Measurements from ENCODE around the gene CENPB. TPM values are rescaled to one million over a fixed set of nuclear protein-coding genes. Genes with fewer than 3 reads are reported as not detected.

CENPB gene
- total RNA-seq, 2 experiments from 2014 or later, result 25.1 to 25.3 TPM

GRCh38 chr20:3813848-3814581, 27.5 kb upstream of the CENPB start:
- H3K27ac ChIP-seq (ENCODE audit: low read depth in 1 of 2, low read length in 2 of 2), result peak overlapping the region; percentile 49 to 97
- no peak overlapping the region for H3K4me3 ChIP-seq (ENCODE audit: low read length)
- H3K4me1 ChIP-seq (ENCODE audit: insufficient read depth, low read length), result peaks cover 92% of the 10 kb centered on the region
- TF ChIP-seq, protein P1, sequence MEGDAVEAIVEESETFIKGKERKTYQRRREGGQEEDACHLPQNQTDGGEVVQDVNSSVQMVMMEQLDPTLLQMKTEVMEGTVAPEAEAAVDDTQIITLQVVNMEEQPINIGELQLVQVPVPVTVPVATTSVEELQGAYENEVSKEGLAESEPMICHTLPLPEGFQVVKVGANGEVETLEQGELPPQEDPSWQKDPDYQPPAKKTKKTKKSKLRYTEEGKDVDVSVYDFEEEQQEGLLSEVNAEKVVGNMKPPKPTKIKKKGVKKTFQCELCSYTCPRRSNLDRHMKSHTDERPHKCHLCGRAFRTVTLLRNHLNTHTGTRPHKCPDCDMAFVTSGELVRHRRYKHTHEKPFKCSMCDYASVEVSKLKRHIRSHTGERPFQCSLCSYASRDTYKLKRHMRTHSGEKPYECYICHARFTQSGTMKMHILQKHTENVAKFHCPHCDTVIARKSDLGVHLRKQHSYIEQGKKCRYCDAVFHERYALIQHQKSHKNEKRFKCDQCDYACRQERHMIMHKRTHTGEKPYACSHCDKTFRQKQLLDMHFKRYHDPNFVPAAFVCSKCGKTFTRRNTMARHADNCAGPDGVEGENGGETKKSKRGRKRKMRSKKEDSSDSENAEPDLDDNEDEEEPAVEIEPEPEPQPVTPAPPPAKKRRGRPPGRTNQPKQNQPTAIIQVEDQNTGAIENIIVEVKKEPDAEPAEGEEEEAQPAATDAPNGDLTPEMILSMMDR (IDR thresholded peaks at IDR 0.05), result no peak
- Mint-ChIP-seq H3K4me3 (peak overlapping the region; percentile 65), H3K27me3 (no peaks in the 10 kb centered on the region), H3K4me1 (ENCODE audit: low read depth) (peaks cover 75% of the 10 kb centered on the region), H3K36me3 (ENCODE audit: low read depth) (no peaks in the 10 kb centered on the region), H3K27ac (peak overlapping the region; percentile 98), H3K9me3 (no peaks in the 10 kb centered on the region)
- no peaks in the 10 kb centered on the region for H3K36me3 ChIP-seq (ENCODE audit: insufficient read depth, low read length)
- ATAC-seq (ENCODE audit: poor library complexity) (no peak), DNase-seq (peak in 3 of 14 experiments; percentile 45 to 79 (median 64))
- CTCF ChIA-PET, result interaction anchor here (1.2 to 3.9 kb wide), 2 partner anchors 27 to 41 kb away, joined by 5 to 20 read pairs; partner anchors contain the start of gene CENPB
- POLR2A ChIA-PET, result interaction anchor here (0.6 to 6.6 kb wide), 10 partner anchors 9 to 61 kb away, joined by 3 to 89 read pairs (median 4); partner anchors contain the start of genes ADISSP, CDC25B and CENPB
- no peaks in the 10 kb centered on the region for H3K9me3 ChIP-seq (ENCODE audit: control insufficient read depth in 1 of 2, insufficient read depth in 1 of 2, low read length in 2 of 2)
- no peaks in the 10 kb centered on the region for H3K27me3 ChIP-seq (ENCODE audit: control insufficient read depth in 1 of 2, insufficient read depth in 2 of 2, low read length in 2 of 2)
- intact Hi-C loops (cut with DNase I, micrococcal nuclease), result loop anchor here in 1 of 2 experiments (5.0 kb wide), 1 partner anchor 47 kb away; the partner anchor contains the start of gene ADISSP

DNA sequence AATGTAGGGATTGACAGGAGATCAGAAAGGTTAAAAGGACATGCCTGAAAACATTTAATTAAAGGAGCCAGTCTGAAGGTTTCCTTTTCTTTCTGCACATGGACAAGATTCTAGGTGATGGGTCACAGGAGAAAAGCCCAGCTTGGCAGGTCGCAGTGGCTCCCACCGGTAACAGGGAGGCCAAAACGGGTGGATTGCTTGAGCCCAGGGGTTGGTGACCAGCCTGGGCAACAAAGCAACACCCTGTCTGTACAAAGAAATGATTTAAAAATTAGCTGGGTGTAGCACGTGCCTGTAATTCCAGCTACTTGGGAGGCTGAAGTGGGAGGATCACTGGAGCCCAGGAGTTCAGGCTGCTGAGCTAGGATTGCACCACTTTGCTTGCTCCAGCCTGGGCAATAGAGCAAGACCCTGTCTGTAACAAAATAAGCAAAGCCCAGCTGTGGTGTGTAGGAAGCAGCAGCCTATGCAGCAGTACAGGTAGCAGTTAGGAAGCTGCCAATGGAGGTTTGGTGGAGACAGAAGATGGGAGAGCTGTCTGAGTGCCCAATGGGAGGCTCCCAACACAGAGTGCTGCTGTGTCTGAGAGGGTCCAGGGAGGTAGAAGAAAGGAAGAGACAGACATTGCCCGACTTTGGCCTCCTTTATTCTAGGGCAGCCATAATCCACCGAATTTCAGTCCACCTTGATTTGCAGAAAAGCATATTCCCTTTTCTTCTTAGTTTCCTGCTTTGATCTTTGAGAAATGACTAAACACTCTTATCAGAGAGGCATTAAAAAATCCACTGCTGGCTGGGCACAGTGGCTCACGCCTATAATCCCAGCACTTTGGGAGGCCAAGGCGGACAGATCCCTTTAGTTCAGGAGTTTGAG, 26.7 kb upstream of the CENPB start:
- ChIA-PET POLR2A (interaction anchor here (0.6 to 6.6 kb wide), 12 partner anchors 7 to 60 kb away, joined by 3 to 89 read pairs (median 4); partner anchors contain the start of genes ADISSP, AP5S1, CDC25B and CENPB), CTCF (interaction anchor here (0.7 to 3.9 kb wide), 4 partner anchors 18 to 42 kb away, joined by 3 to 20 read pairs (median 4); partner anchors contain the start of gene CENPB)
- ATAC-seq (ENCODE audit: poor library complexity), result no peak
- H3K36me3 Mint-ChIP-seq (ENCODE audit: low read depth), result no peaks in the 10 kb centered on the region
- no peaks in the 10 kb centered on the region for H3K27me3 Mint-ChIP-seq
- Histone ChIP-seq H3K4me1 (ENCODE audit: insufficient read depth, low read length) (peaks cover 87% of the 10 kb centered on the region), H3K27ac (ENCODE audit: low read depth in 1 of 2, low read length in 2 of 2) (peak overlapping the region; percentile 49 to 97), H3K36me3 (ENCODE audit: insufficient read depth, low read length) (no peaks in the 10 kb centered on the region), H3K27me3 (ENCODE audit: control insufficient read depth in 1 of 2, insufficient read depth in 2 of 2, low read length in 2 of 2) (no peaks in the 10 kb centered on the region), H3K9me3 (ENCODE audit: control insufficient read depth in 1 of 2, insufficient read depth in 1 of 2, low read length in 2 of 2) (no peaks in the 10 kb centered on the region), H3K4me3 (ENCODE audit: low read length) (no peak overlapping the region)
- peak overlapping the region; percentile 98 for H3K27ac Mint-ChIP-seq
- intact Hi-C loops (cut with DNase I, micrococcal nuclease), result loop anchor here in 1 of 2 experiments (5.0 kb wide), 1 partner anchor 46 kb away; the partner anchor contains the start of gene ADISSP
- peaks cover 70% of the 10 kb centered on the region for H3K4me1 Mint-ChIP-seq (ENCODE audit: low read depth)
- peak overlapping the region; percentile 65 for H3K4me3 Mint-ChIP-seq
- no peaks in the 10 kb centered on the region for H3K9me3 Mint-ChIP-seq
- peak in 1 of 14 experiments; percentile 12 for DNase-seq
- TF ChIP-seq, protein P1 (IDR thresholded peaks at IDR 0.05), result no peak

GRCh38 chr20:3812259-3812681, 25.7 kb upstream of the CENPB start:
- ATAC-seq (ENCODE audit: poor library complexity), result no peak
- DNase-seq, result no peak
- H3K27me3 ChIP-seq (ENCODE audit: control insufficient read depth in 1 of 2, insufficient read depth in 2 of 2, low read length in 2 of 2), result no peaks in the 10 kb centered on the region
- H3K4me1 ChIP-seq (ENCODE audit: insufficient read depth, low read length), result peaks cover 89% of the 10 kb centered on the region
- H3K36me3 ChIP-seq (ENCODE audit: insufficient read depth, low read length), result no peaks in the 10 kb centered on the region
- no peak overlapping the region for H3K4me3 ChIP-seq (ENCODE audit: low read length)
- H3K27ac Mint-ChIP-seq, result peak overlapping the region; percentile 98
- peak overlapping the region; percentile 77 for H3K4me3 Mint-ChIP-seq
- H3K36me3 Mint-ChIP-seq (ENCODE audit: low read depth), result peaks cover 4% of the 10 kb centered on the region
- TF ChIP-seq, protein P1 (IDR thresholded peaks at IDR 0.05), result no peak
- H3K9me3 ChIP-seq (ENCODE audit: control insufficient read depth in 1 of 2, insufficient read depth in 1 of 2, low read length in 2 of 2), result no peaks in the 10 kb centered on the region
- intact Hi-C loops (cut with DNase I, micrococcal nuclease), result loop anchor here in 1 of 2 experiments (5.0 kb wide), 1 partner anchor 45 kb away; the partner anchor contains the start of gene ADISSP
- peak overlapping the region; percentile 82 to 97 for H3K27ac ChIP-seq (ENCODE audit: low read depth in 1 of 2, low read length in 2 of 2)
- no peaks in the 10 kb centered on the region for H3K27me3 Mint-ChIP-seq
- CTCF ChIA-PET, result interaction anchor here (0.7 to 2.3 kb wide), 4 partner anchors 8 to 43 kb away, joined by 3 to 22 read pairs (median 4); partner anchors contain the start of genes AP5S1 and CDC25B
- H3K4me1 Mint-ChIP-seq (ENCODE audit: low read depth), result peaks cover 77% of the 10 kb centered on the region
- H3K9me3 Mint-ChIP-seq, result no peaks in the 10 kb centered on the region
- POLR2A ChIA-PET, result interaction anchor here (1.3 to 6.6 kb wide), 6 partner anchors 8 to 44 kb away, joined by 3 to 89 read pairs (median 42); partner anchors contain the start of genes ADISSP, AP5S1, CDC25B and CENPB
